Stimulated activated CD4-positive, alpha-beta T cell treated with anti-CD3 and anti-CD28 coated beads, Interleukin-15, amount 100 ng/mL, for 48 hours (primary cell): ENCODE measurements around the gene NT5DC2.

Source experiments
- DNase-seq, 2 donors: peaks; one replicate each; pipeline ENCODE4 v3.0.0-alpha.2; 2020; ENCODE audit warnings: low read depth in 2 of 2

Gene NT5DC2

GRCh38 chr3:52509753-52510328, 23.8 kb downstream of the NT5DC2 start:
- DNase-seq, result no peak

GRCh38 chr3:52507359-52507758, 26.3 kb downstream of the NT5DC2 start:
- no peak for DNase-seq

- DNase-seq, result no peak
These were observed 27.2 kb downstream of the NT5DC2 start for GRCh38 chr3:52506266-52506966.

- DNase-seq, result no peak
These were observed 28.7 kb downstream of the NT5DC2 start for GRCh38 chr3:52504977-52505376.

DNA sequence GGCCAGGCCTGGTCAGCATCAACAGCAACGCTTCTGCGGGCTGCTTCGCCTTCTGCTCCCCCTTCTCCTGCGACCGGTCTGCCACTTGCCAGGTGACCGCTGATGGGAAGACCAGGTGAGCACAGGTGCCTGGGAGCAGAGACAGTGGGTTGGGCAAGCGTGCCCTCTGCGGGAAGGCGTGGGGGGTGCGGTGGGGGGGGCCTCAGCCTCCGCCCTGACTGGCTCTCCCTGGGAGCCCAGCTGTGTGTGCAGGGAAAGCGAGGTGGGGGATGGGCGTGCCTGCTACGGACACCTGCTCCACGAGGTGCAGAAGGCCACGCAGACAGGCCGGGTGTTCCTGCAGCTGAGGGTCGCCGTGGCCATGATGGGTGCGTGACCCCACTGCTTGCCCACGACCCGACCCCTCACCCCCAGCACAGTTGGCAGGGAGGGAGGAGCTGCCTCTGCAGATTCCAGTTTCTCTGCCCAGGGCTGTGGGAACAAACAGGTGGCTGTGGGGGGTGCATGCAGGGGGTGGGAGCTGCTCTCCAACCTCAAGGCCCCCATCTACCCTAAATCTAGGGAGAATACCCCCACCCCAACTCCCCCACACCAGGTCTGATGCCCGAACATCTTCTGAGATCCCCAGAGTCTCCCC, 29.8 kb downstream of the NT5DC2 start:
- no peak for DNase-seq

DNA sequence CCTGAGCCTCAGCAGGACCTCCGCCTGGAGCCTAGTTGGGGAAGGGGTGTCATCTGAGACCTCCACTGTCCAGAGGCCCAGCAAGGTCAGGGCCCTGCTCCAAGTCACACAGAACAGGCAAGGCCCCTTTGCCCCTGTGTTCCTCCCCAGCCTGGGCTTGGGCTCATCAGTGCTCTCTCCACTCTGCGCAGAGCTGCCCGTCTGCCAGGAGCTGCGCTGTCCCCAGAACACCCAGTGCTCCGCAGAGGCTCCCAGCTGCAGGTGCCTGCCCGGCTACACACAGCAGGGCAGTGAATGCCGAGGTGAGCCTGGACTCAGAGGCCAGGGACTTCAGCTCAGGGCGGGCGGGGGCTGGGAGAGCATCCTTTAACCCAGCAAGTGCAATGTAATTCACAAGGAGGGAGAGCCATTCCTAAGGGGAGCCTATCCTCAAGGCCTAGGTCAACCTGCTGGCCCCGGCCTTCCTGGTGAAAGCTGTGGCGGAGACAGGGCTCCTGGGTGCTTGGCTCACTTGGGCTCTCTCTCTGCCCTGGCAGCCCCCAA, 30.8 kb downstream of the NT5DC2 start:
- no peak for DNase-seq

DNA sequence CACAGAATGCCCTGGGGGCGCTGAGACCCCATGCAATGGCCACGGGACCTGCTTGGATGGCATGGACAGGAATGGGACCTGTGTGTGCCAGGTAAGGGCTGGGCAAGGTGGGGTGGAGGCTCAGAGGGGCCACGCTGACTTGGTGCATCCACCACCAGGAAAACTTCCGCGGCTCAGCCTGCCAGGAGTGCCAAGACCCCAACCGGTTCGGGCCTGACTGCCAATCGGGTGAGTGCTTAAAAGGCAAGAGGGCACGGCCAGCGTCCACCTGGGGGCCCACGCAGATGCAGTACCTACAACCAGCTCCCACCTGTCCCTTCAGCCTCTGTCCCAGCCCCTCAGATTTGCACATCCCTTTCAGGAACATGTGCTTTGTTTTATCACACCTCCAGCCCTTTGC, 31.7 kb downstream of the NT5DC2 start:
- no peak for DNase-seq

GRCh38 chr3:52501046-52501445, 32.6 kb downstream of the NT5DC2 start:
- DNase-seq, result no peak

DNA sequence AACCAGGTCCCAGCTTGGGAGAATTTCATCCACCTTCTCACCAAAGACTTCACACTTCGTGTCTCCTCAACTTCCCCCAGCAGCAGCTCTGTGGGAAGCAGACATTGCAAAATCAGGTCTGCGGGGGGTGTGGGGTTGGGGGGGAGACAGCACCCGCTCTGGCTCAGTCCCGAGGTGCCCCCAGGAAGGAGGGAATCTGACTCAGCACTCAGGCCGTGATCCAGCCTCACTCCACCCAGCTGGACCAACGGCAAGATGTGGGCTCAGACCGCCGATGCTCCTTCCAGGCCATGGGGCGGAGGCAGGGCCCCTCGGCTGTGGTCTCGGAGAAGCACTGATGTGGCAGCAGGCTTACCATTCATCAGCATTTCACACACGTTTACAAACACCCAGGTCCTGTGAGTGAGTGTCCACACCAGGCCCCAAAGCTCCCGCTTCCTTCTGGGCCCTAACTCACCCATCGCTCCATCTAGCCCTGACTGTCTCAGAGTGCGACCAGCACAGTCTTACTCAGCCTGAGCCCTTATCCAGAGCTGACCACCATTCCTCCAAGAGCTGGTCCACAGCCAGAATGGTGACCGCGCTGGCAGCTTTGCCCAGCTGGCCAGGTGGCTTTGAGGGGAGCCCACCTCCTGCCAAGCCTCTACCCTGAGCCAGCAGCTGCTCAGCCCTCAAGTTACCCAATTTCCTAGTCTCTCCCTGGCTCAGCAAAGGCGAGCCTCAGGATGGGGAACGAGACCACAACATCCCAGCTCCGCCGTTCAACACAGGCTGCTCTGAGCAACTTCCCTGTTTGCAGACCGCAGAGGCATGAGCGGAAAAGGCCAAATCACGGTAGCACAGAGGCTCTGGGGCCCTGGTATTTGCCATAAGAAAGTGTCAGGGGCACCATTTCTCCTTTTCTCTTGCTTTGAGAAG, 35.3 kb downstream of the NT5DC2 start:
- no peak for DNase-seq

DNA sequence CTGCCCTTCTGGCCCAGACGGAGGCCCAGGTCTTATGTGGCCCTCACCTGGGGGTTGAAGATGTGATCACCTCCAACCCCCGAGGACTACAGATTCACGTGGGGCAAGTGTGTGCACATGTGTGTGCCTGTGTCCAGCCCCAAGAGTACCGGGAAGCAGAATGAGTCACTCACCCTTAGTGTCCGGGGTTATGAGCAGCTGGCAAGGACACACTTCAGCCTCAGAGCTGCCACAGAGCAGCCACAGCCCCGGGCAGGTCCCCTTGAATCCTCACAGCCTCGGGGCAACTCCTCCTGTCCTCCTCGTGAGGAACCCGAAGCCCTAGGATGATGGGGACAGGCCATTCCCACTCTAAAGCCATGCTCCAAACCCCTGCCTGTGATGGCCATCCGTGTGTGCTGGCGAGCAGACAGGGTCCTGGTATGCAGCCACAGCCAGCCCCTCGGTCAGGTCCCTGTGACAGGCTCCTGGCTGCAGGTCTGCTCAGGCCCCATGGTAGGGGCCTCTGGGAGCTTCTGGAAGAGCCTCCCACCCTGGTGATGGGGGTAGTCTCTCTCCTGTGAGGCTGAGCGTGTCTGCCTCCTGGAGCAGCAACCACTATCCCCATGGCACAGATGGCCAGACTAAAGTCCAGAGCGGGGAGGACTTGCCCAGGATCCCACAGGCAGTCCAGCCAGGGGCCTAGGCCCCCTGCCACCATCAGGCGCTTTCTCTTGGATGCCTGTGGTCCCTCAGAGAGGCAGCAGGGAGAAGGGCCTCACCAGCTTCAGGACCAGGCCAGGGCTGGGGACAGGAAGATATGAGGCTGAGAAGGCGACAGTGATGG, 37.7 kb downstream of the NT5DC2 start:
- DNase-seq, result no peak

- DNase-seq, result no peak
These were observed 38.7 kb downstream of the NT5DC2 start, which contains the start of gene STAB1 for GRCh38 chr3:52494886-52495495. Gene STAB1, plus strand, starts transcription at chr3:52495338. Its CDS starts 76 bp downstream, at chr3:52495414.

DNA sequence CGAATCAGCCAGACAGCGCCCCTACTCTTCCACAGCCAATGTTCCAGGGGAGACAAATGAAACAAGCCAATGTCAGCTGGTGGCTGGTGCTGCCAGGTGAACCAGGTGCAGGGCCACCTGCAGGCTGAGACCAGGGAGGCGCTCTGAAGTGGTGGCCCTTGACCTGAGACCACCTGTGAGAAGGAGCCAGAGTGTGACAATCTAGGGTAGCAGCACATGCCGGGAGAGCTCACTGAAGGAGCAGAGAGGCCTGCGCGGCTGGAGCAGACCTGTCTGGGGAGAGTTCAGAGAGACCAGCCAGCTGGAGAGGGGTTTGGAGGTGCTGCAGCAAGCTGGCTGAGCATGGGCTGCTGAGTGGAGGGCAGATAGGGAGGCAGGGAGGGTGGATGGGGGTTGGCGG, 39.2 kb downstream of the NT5DC2 start:
- no peak for DNase-seq

- DNase-seq, result no peak
These were observed 40.2 kb downstream of the NT5DC2 start for GRCh38 chr3:52493232-52494017.

DNA sequence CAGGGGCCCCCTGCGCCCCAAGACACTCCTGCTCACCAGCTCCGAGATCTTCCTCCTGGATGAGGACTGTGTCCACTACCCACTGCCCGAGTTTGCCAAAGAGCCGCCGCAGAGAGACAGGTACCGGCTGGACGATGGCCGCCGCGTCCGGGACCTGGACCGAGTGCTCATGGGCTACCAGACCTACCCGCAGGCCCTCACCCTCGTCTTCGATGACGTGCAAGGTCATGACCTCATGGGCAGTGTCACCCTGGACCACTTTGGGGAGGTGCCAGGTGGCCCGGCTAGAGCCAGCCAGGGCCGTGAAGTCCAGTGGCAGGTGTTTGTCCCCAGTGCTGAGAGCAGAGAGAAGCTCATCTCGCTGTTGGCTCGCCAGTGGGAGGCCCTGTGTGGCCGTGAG, 41.6 kb downstream of the NT5DC2 start:
- no peak for DNase-seq

GRCh38 chr3:52490939-52491526, 42.6 kb downstream of the NT5DC2 start:
- no peak for DNase-seq

- no peak for DNase-seq
These were observed 43.4 kb downstream of the NT5DC2 start for GRCh38 chr3:52490035-52490938.

DNA sequence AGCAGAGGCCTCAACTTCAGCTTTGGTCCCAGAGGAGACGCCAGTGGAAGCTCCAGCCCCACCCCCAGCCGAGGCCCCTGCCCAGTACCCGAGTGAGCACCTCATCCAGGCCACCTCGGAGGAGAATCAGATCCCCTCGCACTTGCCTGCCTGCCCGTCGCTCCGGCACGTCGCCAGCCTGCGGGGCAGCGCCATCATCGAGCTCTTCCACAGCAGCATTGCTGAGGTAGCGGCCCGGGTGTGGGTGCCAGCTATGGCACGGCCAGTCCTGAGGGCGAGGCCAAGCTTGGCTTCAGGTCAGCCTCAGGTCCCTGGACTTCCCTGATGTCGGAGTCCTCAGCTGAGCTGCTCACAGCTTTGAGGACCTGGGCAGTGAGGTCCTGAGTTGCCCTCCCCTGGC, 44.2 kb downstream of the NT5DC2 start:
- DNase-seq, result no peak

- DNase-seq, result no peak
These were observed 44.9 kb downstream of the NT5DC2 start for GRCh38 chr3:52488746-52489145.
